AG04450 (cell line): Measurements from ENCODE around the gene SORBS2. TPM values are rescaled to one million over a fixed set of nuclear protein-coding genes. Genes with fewer than 3 reads are reported as not detected.

ENCODE experiments used
- CTCF ChIA-PET: fragments of 300-600, 350-600 bp; formaldehyde crosslinking; extraction: SDS; loops from one replicate; lab custom pipeline; 2022; ENCODE audit warnings: antibody characterized with exemption, inconsistent platforms; lab: Charles Lee
- POLR2A ChIA-PET: fragments of 350-600 bp; formaldehyde crosslinking; extraction: SDS; loops from one replicate; lab custom pipeline; 2021; ENCODE audit warnings: antibody characterized with exemption, inconsistent platforms; lab: Yijun Ruan, JAX
- DNase-seq: peaks from one replicate; pipeline ENCODE4 v3.0.0-alpha.2; 2011; ENCODE audit warnings: low read depth, low spot score
- H3K27ac ChIP-seq: one replicate; pipeline ENCODE4 v1.5.1; 2012; ENCODE audit warnings: low read depth, low read length, control low read depth
- H3K27me3 ChIP-seq: one replicate; pipeline ENCODE4 v1.6.0; 2012; ENCODE audit warnings: low read length; ENCODE audit not compliant: control insufficient read depth, insufficient read depth
- H3K4me3 ChIP-seq: 2 replicates; pipeline ENCODE4 v1.5.1; 2011; ENCODE audit warnings: mild to moderate bottlenecking, low read depth, low read length, control low read depth
- H3K9me3 ChIP-seq: 2 replicates; pipeline ENCODE4 v1.5.1; 2012; ENCODE audit warnings: low read length; ENCODE audit not compliant: control insufficient read depth, insufficient read depth
- CTCF ChIP-seq: IDR thresholded peaks from 2 replicates; pipeline ENCODE4 v1.5.1; 2011; ENCODE audit warnings: low read depth, low read length, control low read depth, inconsistent platforms
- polyA plus RNA-seq: library from polyadenylated mRNA; depleted of rRNA; stranded (reverse); fragments of >200 nt; gene quantifications from 2 replicates; pipeline ENCODE4 v1.2.3, GENCODE V29; 2011

Gene SORBS2
- polyA plus RNA-seq, 1 experiment: not detected

GRCh38 chr4:185780472-185780871, 31.5 kb downstream of the SORBS2 start:
- POLR2A ChIA-PET: no interaction called here
- H3K27me3 ChIP-seq: no peaks in the 10 kb centered on the region
- CTCF ChIA-PET: interaction anchor here (0.6 kb wide), 1 partner anchor 63 kb away, joined by 3 read pairs; no protein-coding TSS in a partner anchor
- TF ChIP-seq CTCF: no peak
- H3K27ac ChIP-seq: no peak overlapping the region
- peaks cover 4% of the 10 kb centered on the region; the same call in 1 of the 2 replicates for H3K9me3 ChIP-seq
- H3K4me3 ChIP-seq: no peak overlapping the region
- no peak for DNase-seq

- Histone ChIP-seq H3K27ac (no peak overlapping the region), H3K27me3 (no peaks in the 10 kb centered on the region), H3K4me3 (no peak overlapping the region), H3K9me3 (peaks cover 4% of the 10 kb centered on the region; the same call in 1 of the 2 replicates)
- CTCF ChIA-PET: no interaction called here
- DNase-seq: no peak
- no peak for TF ChIP-seq CTCF
- POLR2A ChIA-PET: no interaction called here
Observed at GRCh38 chr4:185779517-185779916, 32.5 kb downstream of the SORBS2 start.

- DNase-seq: no peak
- Histone ChIP-seq H3K9me3 (peaks cover 4% of the 10 kb centered on the region; the same call in 1 of the 2 replicates), H3K27ac (no peak overlapping the region), H3K4me3 (no peak overlapping the region), H3K27me3 (no peaks in the 10 kb centered on the region)
- POLR2A ChIA-PET: no interaction called here
- no peak for TF ChIP-seq CTCF
- CTCF ChIA-PET: no interaction called here
Observed at GRCh38 chr4:185778307-185778706, 33.7 kb downstream of the SORBS2 start.

GRCh38 chr4:185775792-185776555, 36.0 kb downstream of the SORBS2 start:
- H3K9me3 ChIP-seq: no peaks in the 10 kb centered on the region
- CTCF ChIA-PET: interaction anchor here (1.1 kb wide), 1 partner anchor 136 kb away, joined by 4 read pairs; no protein-coding TSS in a partner anchor
- no peak for DNase-seq
- no peak overlapping the region for H3K27ac ChIP-seq
- no peaks in the 10 kb centered on the region for H3K27me3 ChIP-seq
- no peak overlapping the region for H3K4me3 ChIP-seq
- POLR2A ChIA-PET: no interaction called here
- TF ChIP-seq CTCF: no peak
